NCI-H2081 (cell line): ENCODE data around the gene HLA-DMA.
A peak's percentile ranks its signal among the peaks of the same experiment; 100 is the strongest.

ENCODE experiments used
- DNase-seq, 2 experiments: peaks; one replicate each; lab custom pipeline; 2025; lab: John Stamatoyannopoulos, UW

The HLA-DMA gene

GRCh38 chr6:32974541-32975308 lies 21.8 kb upstream of the HLA-DMA start:
- DNase-seq, result no peak

- peak in 1 of 2 experiments; percentile 5 for DNase-seq
Observed at GRCh38 chr6:32974016-32974333, 21.1 kb upstream of the HLA-DMA start.

GRCh38 chr6:32973144-32974015 lies 20.5 kb upstream of the HLA-DMA start:
- peak; percentile 52 to 56 for DNase-seq

GRCh38 chr6:32972353-32973143 lies 19.7 kb upstream of the HLA-DMA start:
- no peak for DNase-seq

- peak; percentile 99 for DNase-seq
Observed at GRCh38 chr6:32971581-32972352, 18.9 kb upstream of the HLA-DMA start.

- DNase-seq, result no peak
Observed at GRCh38 chr6:32971242-32971580, 18.3 kb upstream of the HLA-DMA start.

- DNase-seq, result peak; percentile 71 to 73
Observed at GRCh38 chr6:32970413-32971241, 17.7 kb upstream of the HLA-DMA start.

GRCh38 chr6:32969685-32970412 lies 17.0 kb upstream of the HLA-DMA start:
- peak; percentile 57 to 79 for DNase-seq

- peak; percentile 81 to 88 for DNase-seq
Observed at GRCh38 chr6:32968867-32969684, 16.2 kb upstream of the HLA-DMA start.

GRCh38 chr6:32968093-32968866 lies 15.4 kb upstream of the HLA-DMA start, which contains the start of gene BRD2:
Gene BRD2, plus strand, starts transcription at chr6:32968594. Its CDS starts 4,305 bp downstream, at chr6:32972899.
- peak; percentile 95 to 97 for DNase-seq

GRCh38 chr6:32967151-32968091 lies 14.5 kb upstream of the HLA-DMA start:
- DNase-seq, result peak; percentile 23 to 76

- DNase-seq, result no peak
Observed at GRCh38 chr6:32964776-32965175, 11.9 kb upstream of the HLA-DMA start.

GRCh38 chr6:32963866-32964265 lies 11.0 kb upstream of the HLA-DMA start:
- no peak for DNase-seq

GRCh38 chr6:32962213-32962826 lies 9.4 kb upstream of the HLA-DMA start:
- no peak for DNase-seq

GRCh38 chr6:32960563-32960962 lies 7.7 kb upstream of the HLA-DMA start:
- no peak for DNase-seq

GRCh38 chr6:32956176-32956575 lies 3.3 kb upstream of the HLA-DMA start:
- DNase-seq, result no peak
